HUDEP-2 (cell line): ENCODE measurements around the gene SYNGR1.

Experiments
- DNase-seq, 76 experiments: peaks; one replicate each; lab custom pipeline; 2025; ENCODE audit not compliant: unreplicated experiment in 76 of 76; lab: John Stamatoyannopoulos, UW

SYNGR1 gene

GRCh38 chr22:39349967-39350726 is at the start of gene SYNGR1:
Gene SYNGR1 (plus strand): TSS chr22:39349991. CDS start chr22:39350011, 20 bp downstream.
- no peak for DNase-seq

- DNase-seq, result no peak
Measured at GRCh38 chr22:39300186-39300830, 49.5 kb upstream of the SYNGR1 start.

GRCh38 chr22:39301108-39301507 is 48.7 kb upstream of the SYNGR1 start:
- DNase-seq, result no peak

- DNase-seq, result peak in 3 of 76 experiments; percentile 1 to 13 (median 9)
Measured at GRCh38 chr22:39301926-39302325, 47.9 kb upstream of the SYNGR1 start.

- DNase-seq, result no peak
Measured at GRCh38 chr22:39302431-39302960, 47.3 kb upstream of the SYNGR1 start.

GRCh38 chr22:39303358-39303757 is 46.4 kb upstream of the SYNGR1 start:
- no peak for DNase-seq

- no peak for DNase-seq
Measured at GRCh38 chr22:39303892-39304671, 45.7 kb upstream of the SYNGR1 start.

GRCh38 chr22:39306456-39307361 is 43.1 kb upstream of the SYNGR1 start:
- peak in 10 of 76 experiments; percentile 11 to 47 (median 22) for DNase-seq

GRCh38 chr22:39308614-39309363 is 41.0 kb upstream of the SYNGR1 start:
- no peak for DNase-seq

GRCh38 chr22:39309364-39309861 is 40.4 kb upstream of the SYNGR1 start:
- DNase-seq, result peak in 1 of 76 experiments; percentile 42

- DNase-seq, result peak in 5 of 76 experiments; percentile 15 to 44 (median 37)
Measured at GRCh38 chr22:39309881-39310714, 39.7 kb upstream of the SYNGR1 start.

- DNase-seq, result peak in 6 of 76 experiments; percentile 14 to 56 (median 24)
Measured at GRCh38 chr22:39311592-39312400, 38.0 kb upstream of the SYNGR1 start.

- DNase-seq, result no peak
Measured at GRCh38 chr22:39312410-39312809, 37.4 kb upstream of the SYNGR1 start.

- no peak for DNase-seq
Measured at GRCh38 chr22:39313258-39314001, 36.4 kb upstream of the SYNGR1 start.

- DNase-seq, result peak in 6 of 76 experiments; percentile 5 to 44 (median 32)
Measured at GRCh38 chr22:39314251-39314971, 35.4 kb upstream of the SYNGR1 start.

- no peak for DNase-seq
Measured at GRCh38 chr22:39315389-39315788, 34.4 kb upstream of the SYNGR1 start.
